Activated T-helper 1 cell treated with anti-CD3 and anti-CD28 coated beads, Interleukin-12 subunit alpha, Interleukin-12 subunit beta, Interleukin-2, Interleukin-4 antibody, amounts not matched to agents 30 ng/mL and 10 ng/mL and 1 ng/mL, durations not matched to agents 14 hours and 24 hours and 36 hours (primary cell): Measurements from ENCODE around the gene AGAP1. TPM values are rescaled to one million over a fixed set of nuclear protein-coding genes. Genes with fewer than 3 reads are reported as not detected.

Source experiments
- DNase-seq: peaks from one replicate; pipeline ENCODE4 v3.0.0; 2021; ENCODE audit warnings: low spot score
- H3K27ac Mint-ChIP-seq: one replicate; pipeline ENCODE4 v1.8.0; 2021; ENCODE audit warnings: mild to moderate bottlenecking, mixed read lengths
- H3K27me3 Mint-ChIP-seq: one replicate; pipeline ENCODE4 v1.8.0; 2022; ENCODE audit warnings: mild to moderate bottlenecking, moderate library complexity, mixed read lengths; ENCODE audit not compliant: insufficient read depth
- H3K36me3 Mint-ChIP-seq: one replicate; pipeline ENCODE4 v1.8.0; 2021; ENCODE audit warnings: low read depth, mixed read lengths
- H3K4me1 Mint-ChIP-seq: one replicate; pipeline ENCODE4 v1.8.0; 2021; ENCODE audit warnings: low read depth, mixed read lengths
- H3K4me3 Mint-ChIP-seq: one replicate; pipeline ENCODE4 v1.8.0; 2021; ENCODE audit warnings: mild to moderate bottlenecking, moderate library complexity, mixed read lengths
- H3K9me3 Mint-ChIP-seq: one replicate; pipeline ENCODE4 v1.8.0; 2021; ENCODE audit warnings: mixed read lengths
- intact Hi-C: fragments of 100-400 bp; cut with micrococcal nuclease; formaldehyde crosslinking; loops from one replicate; pipeline ENCODE4 v1.15.1; 2024
- total RNA-seq: library from RNA; stranded (reverse); gene quantifications from 2 replicates; pipeline ENCODE4 v1.2.3, GENCODE V29; 2022

AGAP1 gene
- total RNA-seq, 1 donor from 2014 or later, result 2.0 TPM

DNA sequence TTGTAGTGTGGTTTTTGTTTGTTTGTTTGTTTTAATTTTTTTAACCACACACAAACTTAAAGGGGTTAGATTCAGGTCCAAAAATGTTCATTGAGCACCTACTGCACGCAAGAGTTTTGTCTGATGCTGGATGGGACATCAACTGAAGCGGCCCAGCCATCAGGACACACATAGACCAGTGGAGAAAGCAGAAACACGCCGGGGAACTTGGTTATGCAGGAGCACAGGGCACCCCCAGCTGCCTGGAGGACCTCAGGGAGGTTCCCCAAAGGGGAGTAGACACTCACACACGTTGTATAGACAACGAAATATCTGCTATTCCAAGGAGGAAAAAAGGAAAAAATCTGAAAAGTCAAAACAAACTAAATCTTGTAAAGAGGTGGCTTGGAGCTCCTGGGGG is 482.7 kb downstream of the AGAP1 start:
- DNase-seq, result no peak
- H3K9me3 Mint-ChIP-seq, result no peaks in the 10 kb centered on the region
- no peaks in the 10 kb centered on the region for H3K4me1 Mint-ChIP-seq
- no peak overlapping the region for H3K27ac Mint-ChIP-seq
- H3K36me3 Mint-ChIP-seq, result no peaks in the 10 kb centered on the region
- no peak overlapping the region for H3K4me3 Mint-ChIP-seq
- intact Hi-C loops, result no loop called here
- H3K27me3 Mint-ChIP-seq, result peaks cover 4% of the 10 kb centered on the region

DNA sequence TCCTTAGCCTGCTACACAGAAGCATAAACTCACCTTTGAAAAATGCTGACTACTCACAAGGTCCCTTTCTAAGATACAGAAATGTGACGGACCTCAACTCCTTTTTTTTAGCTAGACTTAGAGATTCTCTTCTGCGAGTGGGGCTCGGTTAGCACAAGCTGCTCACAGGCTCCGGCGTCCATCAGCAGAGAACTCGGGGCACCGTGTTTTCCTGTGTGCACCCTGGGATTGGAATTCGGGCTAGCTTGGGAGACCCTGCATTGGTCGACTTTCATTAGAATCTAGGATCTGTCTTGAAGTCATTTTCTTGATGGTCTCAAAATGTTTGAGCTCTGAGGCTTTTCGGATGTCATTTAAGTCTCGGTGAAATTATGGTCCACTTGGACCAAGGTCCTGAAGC is 483.1 kb downstream of the AGAP1 start:
- H3K4me1 Mint-ChIP-seq, result no peaks in the 10 kb centered on the region
- H3K9me3 Mint-ChIP-seq, result no peaks in the 10 kb centered on the region
- H3K27me3 Mint-ChIP-seq, result peaks cover 4% of the 10 kb centered on the region
- intact Hi-C loops, result no loop called here
- no peak for DNase-seq
- H3K36me3 Mint-ChIP-seq, result no peaks in the 10 kb centered on the region
- H3K4me3 Mint-ChIP-seq, result no peak overlapping the region
- H3K27ac Mint-ChIP-seq, result no peak overlapping the region

DNA sequence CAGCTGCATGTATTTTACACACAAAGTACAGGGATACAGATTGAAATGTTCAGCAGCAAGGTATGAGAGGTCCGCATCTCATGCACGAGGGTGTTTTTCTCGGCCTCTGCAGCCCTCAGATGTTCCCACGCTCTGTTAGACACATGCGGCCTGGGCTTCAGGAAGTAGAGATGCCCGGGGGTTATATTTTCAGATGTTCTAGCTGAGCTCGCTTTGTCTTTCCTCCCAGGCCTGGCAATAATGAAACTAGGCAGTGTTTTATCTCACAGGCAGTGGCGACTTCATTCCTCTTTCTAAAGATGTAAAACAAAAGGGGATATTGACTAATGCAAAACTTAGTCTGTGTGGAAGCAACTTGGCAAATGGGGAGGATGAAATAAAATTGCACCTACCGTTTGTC is 483.6 kb downstream of the AGAP1 start:
- peaks cover 7% of the 10 kb centered on the region for H3K27me3 Mint-ChIP-seq
- intact Hi-C loops, result no loop called here
- H3K9me3 Mint-ChIP-seq, result no peaks in the 10 kb centered on the region
- no peak overlapping the region for H3K4me3 Mint-ChIP-seq
- no peaks in the 10 kb centered on the region for H3K4me1 Mint-ChIP-seq
- no peak overlapping the region for H3K27ac Mint-ChIP-seq
- no peak for DNase-seq
- H3K36me3 Mint-ChIP-seq, result no peaks in the 10 kb centered on the region

DNA sequence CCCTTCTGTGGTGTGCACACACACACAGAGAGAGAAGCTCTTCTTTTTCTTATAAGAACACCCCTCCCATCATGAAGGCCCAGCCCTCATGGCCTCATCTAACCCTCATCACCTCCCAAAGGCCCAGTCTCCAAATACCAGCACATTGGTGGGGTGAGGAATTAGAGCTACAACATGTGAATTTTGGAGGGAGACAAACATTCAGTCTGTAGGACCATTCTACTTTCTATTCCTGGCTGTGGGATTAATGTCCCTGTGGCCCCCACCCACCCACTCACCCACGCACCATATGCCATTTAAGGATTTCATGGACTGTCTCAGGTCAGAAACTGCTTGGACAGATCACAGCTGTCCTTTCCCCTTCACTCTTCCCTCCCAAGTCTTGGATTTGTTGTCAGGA is 484.2 kb downstream of the AGAP1 start:
- no peaks in the 10 kb centered on the region for H3K9me3 Mint-ChIP-seq
- H3K27ac Mint-ChIP-seq, result no peak overlapping the region
- intact Hi-C loops, result no loop called here
- no peak overlapping the region for H3K4me3 Mint-ChIP-seq
- no peaks in the 10 kb centered on the region for H3K4me1 Mint-ChIP-seq
- no peaks in the 10 kb centered on the region for H3K36me3 Mint-ChIP-seq
- DNase-seq, result no peak
- peaks cover 8% of the 10 kb centered on the region for H3K27me3 Mint-ChIP-seq

DNA sequence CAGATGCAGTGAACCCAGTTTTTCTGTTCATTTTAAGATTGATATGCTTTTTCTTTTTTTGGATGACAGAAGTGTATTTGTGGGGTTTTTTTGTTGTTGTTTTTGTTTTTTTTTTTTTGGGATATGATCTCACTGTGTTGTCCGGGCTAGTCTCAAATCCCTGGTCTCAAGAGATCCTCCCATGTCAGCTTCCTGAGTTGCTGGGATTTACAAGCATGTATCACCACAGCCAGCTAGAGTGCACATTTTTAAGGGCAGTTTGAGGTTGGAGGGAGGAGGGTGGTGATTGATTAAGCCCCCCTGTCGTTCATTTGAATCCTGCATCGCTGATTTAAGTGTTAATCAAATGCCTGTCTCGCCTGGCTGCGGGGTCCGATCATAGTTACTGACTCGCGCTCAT is 485.2 kb downstream of the AGAP1 start:
- H3K27me3 Mint-ChIP-seq, result peaks cover 12% of the 10 kb centered on the region
- H3K4me1 Mint-ChIP-seq, result no peaks in the 10 kb centered on the region
- no peaks in the 10 kb centered on the region for H3K9me3 Mint-ChIP-seq
- no peak overlapping the region for H3K27ac Mint-ChIP-seq
- no peak for DNase-seq
- no peak overlapping the region for H3K4me3 Mint-ChIP-seq
- H3K36me3 Mint-ChIP-seq, result no peaks in the 10 kb centered on the region
- intact Hi-C loops, result no loop called here

DNA sequence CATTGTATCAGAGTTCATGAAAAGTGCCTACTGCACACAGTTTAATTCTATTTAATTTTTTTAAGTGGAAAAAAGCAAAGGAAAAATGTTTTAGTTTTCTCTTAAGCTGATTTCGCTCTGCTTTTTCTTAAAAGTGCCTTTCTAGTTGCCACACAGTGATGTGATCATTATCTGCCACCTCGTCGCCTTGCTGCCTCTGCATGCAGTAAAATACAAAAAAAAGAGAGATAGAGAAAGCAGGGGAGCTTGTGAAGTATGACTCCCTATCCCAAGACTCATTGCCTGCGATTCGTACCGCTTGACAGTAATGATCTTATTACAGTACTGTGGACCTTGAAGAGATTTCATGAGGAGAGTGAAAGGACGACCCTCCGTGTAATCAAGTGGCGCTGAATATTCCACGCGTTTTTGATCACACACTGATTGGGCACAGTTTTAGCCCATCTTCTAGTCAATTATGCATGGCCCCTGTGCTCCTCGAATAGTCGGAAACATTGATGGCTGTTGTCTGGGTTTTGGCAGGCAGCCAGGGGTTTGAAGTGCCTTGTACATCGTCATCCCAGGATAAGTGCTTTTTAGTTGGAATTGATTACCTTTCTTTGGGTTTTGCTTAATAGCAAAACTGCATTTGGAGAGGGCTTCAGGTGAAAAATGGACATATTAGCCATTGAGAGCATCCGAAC is 486.1 kb downstream of the AGAP1 start:
- intact Hi-C loops, result no loop called here
- peaks cover 12% of the 10 kb centered on the region for H3K27me3 Mint-ChIP-seq
- no peaks in the 10 kb centered on the region for H3K9me3 Mint-ChIP-seq
- no peak for DNase-seq
- no peak overlapping the region for H3K27ac Mint-ChIP-seq
- H3K4me1 Mint-ChIP-seq, result no peaks in the 10 kb centered on the region
- H3K36me3 Mint-ChIP-seq, result no peaks in the 10 kb centered on the region
- H3K4me3 Mint-ChIP-seq, result no peak overlapping the region

DNA sequence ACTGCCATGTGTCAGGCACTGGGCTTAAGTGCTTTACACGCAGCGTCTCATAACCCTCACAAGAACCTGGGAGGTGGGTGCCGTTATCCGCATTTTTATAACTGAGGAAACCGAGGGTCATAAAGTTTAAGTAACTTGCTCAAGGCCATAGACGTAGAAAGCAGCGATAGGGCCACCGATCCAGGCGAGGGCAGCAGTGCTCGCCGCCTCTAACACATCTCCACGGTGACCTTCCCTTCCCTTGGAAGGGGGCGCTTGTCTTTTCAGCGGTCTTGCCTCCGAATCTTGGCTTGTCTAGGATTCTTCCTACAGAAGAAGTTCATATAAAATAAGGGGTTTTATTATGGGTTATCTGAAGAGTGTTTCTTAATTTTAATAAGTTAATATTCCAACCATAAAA is 487.8 kb downstream of the AGAP1 start:
- Mint-ChIP-seq H3K36me3 (no peaks in the 10 kb centered on the region), H3K27ac (no peak overlapping the region), H3K4me1 (no peaks in the 10 kb centered on the region), H3K9me3 (no peaks in the 10 kb centered on the region), H3K4me3 (no peak overlapping the region), H3K27me3 (peaks cover 12% of the 10 kb centered on the region)
- DNase-seq, result no peak
- intact Hi-C loops, result no loop called here

DNA sequence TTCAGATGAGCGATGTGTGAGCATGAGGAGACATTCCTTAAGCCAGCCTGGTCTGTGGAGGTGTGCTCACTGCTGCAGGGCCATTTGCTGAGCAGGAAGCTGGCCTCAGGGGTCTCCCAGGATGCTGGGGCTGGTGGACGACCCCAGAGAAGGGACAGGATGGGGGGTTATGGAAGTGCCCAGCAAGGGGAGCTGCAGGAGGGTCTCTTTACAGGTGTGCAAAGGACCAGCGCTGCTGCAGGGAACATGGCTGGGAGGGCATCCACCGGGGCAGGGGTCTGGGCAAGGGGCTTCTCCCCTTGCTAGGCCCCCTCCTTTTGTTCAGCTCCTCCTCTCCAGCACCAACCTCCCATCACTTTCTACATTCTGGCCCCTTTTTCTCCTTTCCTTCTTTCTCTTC is 489.2 kb downstream of the AGAP1 start:
- DNase-seq, result no peak
- intact Hi-C loops, result no loop called here
- no peak overlapping the region for H3K27ac Mint-ChIP-seq
- H3K9me3 Mint-ChIP-seq, result no peaks in the 10 kb centered on the region
- no peak overlapping the region for H3K4me3 Mint-ChIP-seq
- peaks cover 12% of the 10 kb centered on the region for H3K27me3 Mint-ChIP-seq
- no peaks in the 10 kb centered on the region for H3K4me1 Mint-ChIP-seq
- H3K36me3 Mint-ChIP-seq, result no peaks in the 10 kb centered on the region

DNA sequence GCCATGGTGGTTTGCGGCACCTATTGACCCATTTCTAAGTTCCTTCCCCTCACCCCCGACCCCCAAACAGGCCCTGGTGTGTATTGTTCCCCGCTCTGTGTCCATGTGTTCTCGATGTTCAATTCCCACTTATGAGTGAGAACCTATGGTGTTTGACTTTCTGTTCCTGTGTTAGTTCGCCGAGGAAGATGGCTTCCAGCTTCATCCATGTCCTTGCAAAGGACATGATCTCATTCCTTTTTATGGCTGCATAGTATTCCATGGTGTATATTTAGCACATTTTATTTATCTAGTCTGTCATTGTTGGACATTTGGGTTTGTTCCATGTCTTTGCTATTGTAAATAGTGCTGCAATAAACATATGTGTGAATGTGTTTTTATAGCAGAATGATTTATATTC is 490.7 kb downstream of the AGAP1 start:
- H3K27me3 Mint-ChIP-seq, result peaks cover 12% of the 10 kb centered on the region
- intact Hi-C loops, result no loop called here

DNA sequence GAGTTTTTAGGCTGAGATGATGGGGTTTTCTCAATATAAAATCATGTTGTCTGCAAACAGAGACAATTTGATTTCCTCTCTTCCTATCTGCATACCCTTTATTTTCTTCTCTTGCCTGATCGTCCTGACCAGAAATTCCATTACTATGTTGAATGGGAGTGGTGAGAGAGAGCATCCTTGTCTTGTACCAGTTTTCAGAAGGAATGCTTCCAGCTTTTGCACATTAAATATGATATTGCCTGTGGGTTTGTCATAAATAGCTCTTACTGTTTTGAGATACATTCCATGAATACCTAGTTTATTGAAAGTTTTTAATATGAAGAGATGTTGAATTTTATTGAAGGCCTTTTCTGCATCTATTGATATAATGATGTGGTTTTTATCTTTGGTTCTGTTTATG is 492.5 kb downstream of the AGAP1 start:
- intact Hi-C loops, result no loop called here
- Mint-ChIP-seq H3K36me3 (no peaks in the 10 kb centered on the region), H3K27ac (no peak overlapping the region), H3K9me3 (no peaks in the 10 kb centered on the region), H3K4me3 (no peak overlapping the region), H3K4me1 (no peaks in the 10 kb centered on the region), H3K27me3 (peaks cover 8% of the 10 kb centered on the region)
- no peak for DNase-seq

More for the DNA sequence above, 490.7 kb downstream of the AGAP1 start:
- Mint-ChIP-seq H3K36me3 (no peaks in the 10 kb centered on the region), H3K27ac (no peak overlapping the region), H3K4me3 (no peak overlapping the region), H3K4me1 (no peaks in the 10 kb centered on the region), H3K9me3 (no peaks in the 10 kb centered on the region)
- no peak for DNase-seq

DNA sequence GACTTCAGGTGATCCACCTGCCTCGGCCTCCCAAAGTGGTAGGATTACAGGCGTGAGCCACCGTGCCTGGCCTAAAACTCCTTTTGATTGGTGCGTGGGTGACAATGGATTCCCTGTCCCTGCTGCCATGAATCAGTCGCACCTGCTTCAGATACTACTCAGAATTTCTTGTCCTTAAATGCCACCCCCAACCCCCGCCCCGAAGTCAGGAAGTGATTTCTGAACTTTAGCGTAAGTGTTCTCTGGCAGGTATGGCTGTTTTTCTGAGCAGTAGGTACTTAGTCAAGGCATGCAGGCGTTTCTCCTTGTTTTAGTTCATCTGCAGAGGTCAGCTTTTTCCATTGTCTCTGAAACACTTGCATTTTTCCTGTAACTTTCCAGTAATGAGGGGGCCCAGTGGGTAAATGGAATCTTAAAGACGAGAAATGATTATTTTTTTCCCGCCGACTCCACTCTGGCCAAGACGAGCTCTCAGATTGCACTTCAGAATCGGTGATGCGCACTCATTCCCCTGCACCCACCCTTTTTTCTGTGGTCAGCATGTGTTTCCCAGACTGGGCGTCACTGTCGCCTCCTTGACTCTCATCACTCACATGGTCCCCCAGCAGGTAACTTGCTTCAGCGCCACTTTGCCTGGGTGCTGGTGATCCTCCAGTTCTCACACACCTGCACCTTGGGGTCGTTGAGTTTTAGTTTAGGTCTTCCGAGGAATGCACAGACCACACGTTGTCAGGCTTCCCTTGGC is 494.6 kb downstream of the AGAP1 start:
- Mint-ChIP-seq H3K9me3 (no peaks in the 10 kb centered on the region), H3K27ac (no peak overlapping the region), H3K36me3 (no peaks in the 10 kb centered on the region), H3K4me3 (no peak overlapping the region), H3K4me1 (no peaks in the 10 kb centered on the region), H3K27me3 (peaks cover under 1% of the 10 kb centered on the region)
- DNase-seq, result no peak
- intact Hi-C loops, result no loop called here

DNA sequence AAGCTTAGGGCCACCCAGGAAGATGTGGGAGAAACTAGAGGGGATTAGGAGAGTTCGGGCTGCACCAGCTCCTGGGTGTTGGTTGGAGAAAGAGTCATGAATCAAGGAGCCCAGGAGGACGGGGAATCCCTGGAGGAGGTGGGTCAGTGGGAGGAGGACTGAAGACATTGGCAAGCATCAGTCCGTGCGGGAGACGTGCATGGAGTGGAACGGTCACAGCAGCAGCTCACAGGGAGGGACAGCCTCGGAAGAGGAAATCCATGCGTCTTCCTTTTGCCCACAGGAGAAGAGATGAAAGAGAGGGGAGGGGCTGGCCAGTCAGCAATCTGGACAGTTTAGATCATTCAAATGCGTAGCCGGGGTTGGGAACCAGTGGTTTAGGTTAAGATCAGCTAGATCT is 495.7 kb downstream of the AGAP1 start:
- H3K9me3 Mint-ChIP-seq, result no peaks in the 10 kb centered on the region
- H3K36me3 Mint-ChIP-seq, result no peaks in the 10 kb centered on the region
- no peak for DNase-seq
- peaks cover 1% of the 10 kb centered on the region for H3K27me3 Mint-ChIP-seq
- intact Hi-C loops, result no loop called here
- no peak overlapping the region for H3K4me3 Mint-ChIP-seq
- no peak overlapping the region for H3K27ac Mint-ChIP-seq
- H3K4me1 Mint-ChIP-seq, result no peaks in the 10 kb centered on the region

DNA sequence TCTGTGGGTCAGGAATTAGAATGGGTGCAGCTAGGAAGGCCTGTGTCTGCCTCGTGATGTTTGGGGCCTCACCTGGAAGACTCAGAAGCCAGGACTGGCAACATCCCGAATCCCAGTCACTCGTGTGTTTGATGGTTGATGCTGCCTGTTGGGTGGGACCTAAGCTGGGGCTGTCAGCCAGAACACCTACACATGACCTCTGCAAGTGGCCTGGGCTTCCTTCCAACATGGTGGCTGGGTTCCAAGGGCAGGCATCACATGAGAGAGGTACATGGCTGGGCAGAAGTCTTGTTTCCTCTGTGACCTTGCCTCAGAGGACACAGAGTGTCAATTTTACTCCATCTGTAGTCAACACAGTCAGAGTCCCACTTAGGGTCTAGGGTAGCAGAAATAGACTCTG is 496.5 kb downstream of the AGAP1 start:
- no peaks in the 10 kb centered on the region for H3K36me3 Mint-ChIP-seq
- no peaks in the 10 kb centered on the region for H3K4me1 Mint-ChIP-seq
- no peak overlapping the region for H3K4me3 Mint-ChIP-seq
- no peak for DNase-seq
- H3K27me3 Mint-ChIP-seq, result peaks cover 1% of the 10 kb centered on the region
- no peaks in the 10 kb centered on the region for H3K9me3 Mint-ChIP-seq
- H3K27ac Mint-ChIP-seq, result no peak overlapping the region
- intact Hi-C loops, result no loop called here
